Liver (tissue), 9 donors: ENCODE data around the gene TMEM178B. TPM values are rescaled to one million over a fixed set of nuclear protein-coding genes. Genes with fewer than 3 reads are reported as not detected.

ENCODE experiments used
- DNase-seq: peaks from one replicate; pipeline ENCODE4 v3.0.0-alpha.2; 2017; ENCODE audit warnings: low spot score
- H3K27ac ChIP-seq, 2 donors: one replicate each; pipeline ENCODE4 v1.7.0; 2013; ENCODE audit warnings: inconsistent platforms in 2 of 2, low read length in 2 of 2, control low read depth in 1 of 2, low read depth in 1 of 2, mild to moderate bottlenecking in 1 of 2
- H3K27me3 ChIP-seq, 4 donors: one replicate each; pipeline versions ENCODE4 v1.6.1 to v1.7.0; 2013; ENCODE audit warnings: low read length in 3 of 4, inconsistent platforms in 1 of 4, mild to moderate bottlenecking in 1 of 4, moderate library complexity in 1 of 4; ENCODE audit not compliant: control insufficient read depth in 4 of 4, insufficient read depth in 4 of 4
- H3K36me3 ChIP-seq, 4 donors: one replicate each; pipeline versions ENCODE4 v1.6.1 to v1.7.0; 2013; ENCODE audit warnings: low read length in 3 of 4, mild to moderate bottlenecking in 3 of 4, low read depth in 1 of 4, moderate library complexity in 1 of 4; ENCODE audit not compliant: control insufficient read depth in 4 of 4, insufficient read depth in 3 of 4
- H3K4me1 ChIP-seq, 4 donors: one replicate each; pipeline versions ENCODE4 v1.6.1 to v1.7.0; 2013; ENCODE audit warnings: low read length in 3 of 4, mild to moderate bottlenecking in 3 of 4, moderate library complexity in 1 of 4; ENCODE audit not compliant: control insufficient read depth in 4 of 4, insufficient read depth in 4 of 4
- H3K4me3 ChIP-seq, 3 donors: one replicate each; pipeline versions ENCODE4 v1.6.1 to v1.7.0; 2013; ENCODE audit warnings: low read length in 3 of 3, control low read depth in 1 of 3, low read depth in 1 of 3, mild to moderate bottlenecking in 1 of 3
- H3K9ac ChIP-seq, 2 donors: one replicate each; pipeline ENCODE4 v1.7.0; 2013; ENCODE audit warnings: low read length in 2 of 2, mild to moderate bottlenecking in 2 of 2, moderate library complexity in 2 of 2, control low read depth in 1 of 2, low read depth in 1 of 2
- H3K9me3 ChIP-seq, 4 donors: one replicate each; pipeline versions ENCODE4 v1.6.1 to v1.7.0; 2013; ENCODE audit warnings: low read length in 3 of 4; ENCODE audit not compliant: control insufficient read depth in 4 of 4
- ATF3 ChIP-seq: IDR thresholded peaks from 2 replicates; pipeline ENCODE4 v1.6.1; 2016; ENCODE audit warnings: antibody characterized with exemption
- CTCF ChIP-seq: fragments of 150-350 bp; IDR thresholded peaks from 2 replicates; pipeline ENCODE4 v1.5.1; 2017; ENCODE audit warnings: improper control_type of control experiment, low read depth, low read length; ENCODE audit not compliant: missing input control
- EGR1 ChIP-seq, 2 donors: IDR thresholded peaks; 2 replicates each; pipeline ENCODE4 v1.6.1; 2016 to 2018; ENCODE audit warnings: antibody characterized with exemption in 2 of 2, low read depth in 2 of 2
- FOXA1 ChIP-seq: IDR thresholded peaks from 2 replicates; pipeline ENCODE4 v1.6.1; 2016; ENCODE audit warnings: antibody characterized with exemption
- GABPA ChIP-seq, 2 donors: IDR thresholded peaks in 1 of 2; conservative IDR thresholded peaks in 1 of 2; 2 replicates each; pipeline ENCODE4 v1.6.1; 2016; ENCODE audit warnings: antibody characterized with exemption in 2 of 2, mild to moderate bottlenecking in 1 of 2, moderate library complexity in 1 of 2
- HNF4A ChIP-seq, 2 donors: conservative IDR thresholded peaks; 2 replicates each; pipeline ENCODE4 v1.6.1; 2016; ENCODE audit warnings: antibody characterized with exemption in 2 of 2, mild to moderate bottlenecking in 2 of 2
- HNF4G ChIP-seq: IDR thresholded peaks from 2 replicates; pipeline ENCODE4 v1.6.1; 2016; ENCODE audit warnings: antibody characterized with exemption
- NR2F2 ChIP-seq: IDR thresholded peaks from 2 replicates; pipeline ENCODE4 v1.6.1; 2016; ENCODE audit warnings: antibody characterized with exemption
- RAD21 ChIP-seq, 2 donors: IDR thresholded peaks; 2 replicates each; pipeline ENCODE4 v1.6.1; 2016; ENCODE audit warnings: antibody characterized with exemption in 2 of 2, mild to moderate bottlenecking in 2 of 2
- REST ChIP-seq: IDR thresholded peaks from 2 replicates; pipeline ENCODE4 v1.6.1; 2016; ENCODE audit warnings: antibody characterized with exemption, mild to moderate bottlenecking
- SP1 ChIP-seq: IDR thresholded peaks from 2 replicates; pipeline ENCODE4 v1.6.1; 2018; ENCODE audit warnings: antibody characterized with exemption, mild to moderate bottlenecking
- TAF1 ChIP-seq: conservative IDR thresholded peaks from 2 replicates; pipeline ENCODE4 v1.6.1; 2016; ENCODE audit warnings: antibody characterized with exemption, mild to moderate bottlenecking
- YY1 ChIP-seq: IDR thresholded peaks from 2 replicates; pipeline ENCODE4 v1.6.1; 2016; ENCODE audit warnings: antibody characterized with exemption, mild to moderate bottlenecking
- ZBTB33 ChIP-seq: IDR thresholded peaks from 2 replicates; pipeline ENCODE4 v1.6.1; 2016; ENCODE audit warnings: antibody characterized with exemption
- WGBS: extraction: QIAGEN DNeasy Blood & Tissue Kit; methylation state at CpG from one replicate; pipeline ENCODE4 v1.1.7; 2013; 5-methylcytosine and 5-hydroxymethylcytosine counted together
- polyA plus RNA-seq, 2 donors: library from polyadenylated mRNA; stranded (reverse) in 1 of 2; unstranded in 1 of 2; fragments of 200-250 nt in 1 of 2; fragments of >200 nt in 1 of 2; fragmentation: Nextera tagmentation in 1 of 2; extraction: Ambion mirVana in 1 of 2; gene quantifications; one replicate each; pipeline versions ENCODE4 v1.2.1 to v1.2.3, GENCODE V29; 2013 to 2015
- total RNA-seq, 2 donors: library from RNA; depleted of rRNA; stranded (reverse); fragments of >200 nt; gene quantifications; one replicate each; pipeline ENCODE4 v1.2.3, GENCODE V29; 2014
- donor health status: healthy.
- donor health status: healthy.
- donor health status: healthy.
- donor health status: healthy.
- donor health status: healthy.

Gene TMEM178B
- total and polyA plus RNA-seq, 4 donors, result under 0.01 to 0.02 (median under 0.01) TPM; not detected in 1

GRCh38 chr7:141295367-141295895 lies 221.6 kb downstream of the TMEM178B start:
- no peak overlapping the region for H3K27ac ChIP-seq

GRCh38 chr7:141300816-141301215 lies 227.0 kb downstream of the TMEM178B start:
- H3K4me1 ChIP-seq, result no peaks in the 10 kb centered on the region
- H3K4me3 ChIP-seq, result no peak overlapping the region
- no peaks in the 10 kb centered on the region for H3K9me3 ChIP-seq
- DNase-seq, result no peak
- H3K27me3 ChIP-seq, result peaks cover 0 to 3% (median 0%) of the 10 kb centered on the region in 4 donors
- TF ChIP-seq NR2F2, result no peak
- no peak for TF ChIP-seq FOXA1
- TF ChIP-seq ZBTB33, result no peak
- no peak for TF ChIP-seq YY1
- no peak for TF ChIP-seq CTCF
- H3K36me3 ChIP-seq, result no peaks in the 10 kb centered on the region
- 82% methylated on average over 2 of the region's 2 CpGs for WGBS
- H3K27ac ChIP-seq, result no peak overlapping the region
- H3K9ac ChIP-seq, result no peak overlapping the region

More at GRCh38 chr7:141295367-141295895, 221.6 kb downstream of the TMEM178B start:
- Histone ChIP-seq H3K4me1 (no peaks in the 10 kb centered on the region), H3K9ac (no peak overlapping the region), H3K27me3 (peaks cover 0 to 3% (median 0%) of the 10 kb centered on the region in 4 donors), H3K9me3 (no peaks in the 10 kb centered on the region), H3K36me3 (no peaks in the 10 kb centered on the region), H3K4me3 (no peak overlapping the region)
- DNase-seq, result no peak
- WGBS, result 44% methylated on average over 2 of the region's 2 CpGs
- TF ChIP-seq GABPA (IDR thresholded peaks at IDR 0.05 in 1 of 2, conservative IDR thresholded peaks at IDR 0.05 in 1 of 2), result no peak
- TF ChIP-seq ZBTB33, result no peak
- no peak for TF ChIP-seq TAF1
- no peak for TF ChIP-seq ATF3
- TF ChIP-seq EGR1 (IDR thresholded peaks at IDR 0.05; ENCODE audit: low read depth in 2 of 2), result no peak
- no peak for TF ChIP-seq YY1
- TF ChIP-seq HNF4A (conservative IDR thresholded peaks at IDR 0.05), result no peak
- no peak for TF ChIP-seq SP1
- TF ChIP-seq HNF4G, result no peak
- TF ChIP-seq RAD21 (IDR thresholded peaks at IDR 0.05), result no peak
- no peak for TF ChIP-seq REST
